GM18526 (cell line): ENCODE measurements around the gene CCDC167.

ENCODE experiments used
- POLR2A ChIP-seq: IDR thresholded peaks from 3 replicates; pipeline ENCODE4 v1.6.1; 2011; ENCODE audit not compliant: insufficient read length; ENCODE audit errors: extremely low read depth

The CCDC167 gene

GRCh38 chr6:37535759-37536490 is 36.2 kb upstream of the CCDC167 start:
- TF ChIP-seq POLR2A = no peak

DNA sequence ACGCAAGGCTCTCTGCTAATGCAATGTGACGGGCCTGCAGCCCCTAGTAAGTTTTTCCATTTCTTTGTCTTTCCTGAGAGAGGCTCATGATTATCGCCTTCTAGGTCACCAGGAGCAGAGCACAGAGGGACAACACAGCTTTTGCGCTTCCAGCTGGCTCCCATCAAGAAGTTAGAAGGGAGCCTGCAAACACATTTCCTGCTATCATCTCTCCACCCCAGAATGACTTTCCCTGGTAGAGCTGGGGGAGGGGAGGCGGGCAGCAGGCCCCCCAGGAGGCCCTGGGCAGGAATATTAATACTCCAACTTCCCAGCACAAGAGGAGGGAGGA is 35.7 kb upstream of the CCDC167 start:
- no peak for TF ChIP-seq POLR2A

DNA sequence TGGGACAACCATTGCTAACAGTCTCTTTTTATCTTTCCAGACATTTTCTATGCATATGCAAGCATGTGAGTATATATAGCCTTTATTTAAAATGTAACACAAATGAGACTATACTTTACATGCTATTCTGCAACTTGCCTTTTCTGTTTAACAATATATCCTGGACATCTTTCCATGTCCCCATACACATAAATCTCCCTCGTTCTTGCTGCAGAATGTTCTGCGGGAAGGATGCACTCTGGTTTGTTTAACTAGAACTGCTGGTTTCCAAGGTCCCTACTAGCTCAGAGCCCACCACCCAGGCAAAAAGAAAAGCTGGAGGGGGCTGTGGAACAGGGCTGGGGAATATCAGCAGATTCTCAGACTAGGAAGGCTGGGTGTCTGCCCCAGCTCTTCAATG is 35.2 kb upstream of the CCDC167 start:
- TF ChIP-seq POLR2A = no peak

- no peak for TF ChIP-seq POLR2A
These were observed 32.4 kb upstream of the CCDC167 start for GRCh38 chr6:37532122-37532521.

DNA sequence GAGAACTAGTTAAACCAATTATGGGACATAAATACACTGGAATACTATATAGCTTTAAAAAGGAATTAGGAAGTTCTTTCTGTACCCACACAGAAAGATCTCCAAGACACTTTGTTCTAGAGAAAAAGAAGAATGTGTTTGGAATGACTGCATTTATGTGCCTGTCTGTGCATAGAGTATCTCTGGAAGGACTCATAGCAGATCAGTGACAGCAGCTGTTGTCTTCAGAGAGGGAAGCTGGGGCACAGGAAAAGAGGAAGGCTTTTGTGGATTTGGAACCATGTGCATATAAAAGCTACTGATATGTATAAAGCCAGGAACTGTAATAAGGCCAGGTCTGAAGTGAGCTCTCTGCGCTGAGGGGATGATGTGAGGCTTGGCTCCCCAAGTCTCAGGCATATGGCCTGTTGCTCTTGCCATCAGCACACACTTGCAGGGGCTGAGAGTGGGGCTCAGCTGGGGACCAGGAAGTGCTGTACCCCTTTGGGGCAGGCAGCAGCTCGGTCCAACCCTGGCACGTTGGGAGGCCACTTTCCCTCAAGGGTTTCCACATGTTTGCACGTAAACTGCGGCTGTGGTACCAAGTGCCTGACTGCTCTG is 31.8 kb upstream of the CCDC167 start:
- no peak for TF ChIP-seq POLR2A

GRCh38 chr6:37531026-37531425 is 31.3 kb upstream of the CCDC167 start:
- no peak for TF ChIP-seq POLR2A

DNA sequence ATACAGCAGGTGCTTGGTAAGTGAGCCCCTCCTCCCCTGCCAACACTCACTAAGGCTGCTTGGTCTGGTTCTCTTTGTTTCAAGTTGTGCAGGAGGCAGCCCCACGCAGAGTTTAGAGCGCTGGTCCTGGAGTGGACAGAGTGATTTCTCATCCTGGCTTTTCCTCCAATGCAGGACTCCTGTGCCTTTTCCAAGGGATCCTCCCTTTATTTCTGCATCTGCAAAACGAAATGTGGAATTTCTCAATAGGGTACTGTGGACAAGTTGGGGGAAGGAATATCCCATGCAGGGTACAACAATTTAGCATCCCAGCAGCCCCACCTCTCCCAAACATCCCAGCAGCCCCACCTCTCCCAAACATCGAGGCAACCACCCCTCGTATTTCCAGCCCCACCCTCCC is 30.6 kb upstream of the CCDC167 start:
- no peak for TF ChIP-seq POLR2A

GRCh38 chr6:37528541-37528940 is 28.8 kb upstream of the CCDC167 start:
- no peak for TF ChIP-seq POLR2A

DNA sequence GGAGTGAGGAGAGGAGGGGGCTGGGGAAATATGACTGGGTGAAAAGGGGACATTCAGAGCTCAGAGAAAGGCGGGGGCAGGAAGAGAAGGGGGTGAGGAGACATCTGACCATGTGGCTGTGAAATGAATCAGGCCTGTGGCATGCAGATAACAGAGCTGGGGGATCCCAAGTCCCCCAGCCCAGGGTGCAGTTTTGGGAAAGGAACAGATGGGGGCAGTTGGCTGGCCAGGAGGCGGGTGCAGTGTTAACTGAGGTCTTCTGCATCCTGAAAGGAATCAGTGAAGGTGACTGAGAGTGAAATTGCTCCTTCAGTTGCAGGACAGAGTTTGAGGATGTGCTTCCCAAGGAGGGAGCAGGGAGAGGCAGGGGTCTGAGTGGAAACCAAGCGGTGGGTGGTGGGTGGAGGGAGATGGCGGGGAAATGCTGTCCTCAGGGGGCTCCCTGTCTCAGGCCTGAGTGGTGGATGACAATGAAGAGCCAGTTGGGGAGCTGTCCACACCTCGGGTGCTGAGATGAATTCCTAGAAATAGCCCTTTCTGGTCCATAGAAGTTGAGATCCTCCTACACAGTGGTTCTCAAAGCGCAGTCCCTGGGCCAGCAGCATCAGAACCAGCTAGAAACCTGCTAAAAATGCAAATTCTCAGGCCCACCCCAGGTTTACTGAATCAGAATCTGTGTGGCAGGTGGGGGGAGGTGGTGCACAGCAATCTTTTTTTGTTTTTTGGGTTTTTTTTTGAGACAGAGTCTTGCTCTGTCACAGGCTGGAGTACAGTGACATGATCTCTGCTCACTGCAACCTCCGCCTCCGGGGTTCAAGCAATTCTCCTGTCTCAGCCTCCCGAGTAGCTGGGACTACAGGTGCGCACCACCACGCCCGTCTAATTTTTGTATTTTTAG is 26.0 kb upstream of the CCDC167 start:
- TF ChIP-seq POLR2A = no peak

- no peak for TF ChIP-seq POLR2A
These were observed 25.3 kb upstream of the CCDC167 start for GRCh38 chr6:37524970-37525318.

DNA sequence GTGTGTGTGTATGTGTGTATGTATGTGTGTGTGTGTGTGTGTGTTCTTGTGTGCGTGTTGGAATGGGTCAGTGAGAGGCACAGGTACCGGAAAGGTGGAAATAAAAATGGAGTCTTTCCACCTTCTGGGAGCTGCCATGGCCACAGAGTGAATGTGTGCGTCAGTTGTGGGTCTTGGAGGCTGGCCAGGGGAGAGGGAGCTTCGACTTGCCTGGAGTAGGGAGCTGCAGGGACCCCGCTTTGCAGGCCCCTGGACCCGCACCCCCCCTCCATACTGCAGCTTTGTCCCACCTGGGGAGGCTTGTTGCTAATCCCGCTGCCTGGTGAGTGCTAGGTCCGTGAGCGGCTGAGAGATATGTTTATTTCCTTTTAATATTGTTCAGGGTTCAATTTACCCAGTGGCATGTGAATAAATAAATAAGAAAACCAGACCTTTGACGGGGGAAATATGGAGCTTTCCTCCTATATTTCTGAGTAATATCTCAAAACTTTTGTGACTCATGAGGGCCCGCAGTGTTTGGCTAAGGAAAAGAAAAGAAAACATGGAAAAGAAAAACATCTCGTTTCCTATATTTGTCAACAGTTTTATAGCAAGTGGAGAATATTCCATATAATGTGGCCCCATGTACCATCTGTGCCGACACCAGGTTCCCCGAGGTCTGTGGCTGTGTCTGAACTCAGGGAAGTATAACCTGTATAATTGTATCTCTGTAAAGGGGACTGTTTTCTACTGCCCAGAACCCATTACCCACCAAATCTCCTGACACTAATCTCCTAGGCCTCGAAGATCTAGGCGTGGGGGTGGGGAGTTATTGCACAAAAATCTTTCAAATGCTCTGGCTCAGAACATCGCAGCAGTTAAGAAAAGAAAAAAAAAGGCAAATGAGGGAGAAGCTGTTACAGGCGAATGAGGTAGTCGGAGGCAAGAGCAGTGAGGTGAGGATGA is 24.6 kb upstream of the CCDC167 start:
- TF ChIP-seq POLR2A = no peak

DNA sequence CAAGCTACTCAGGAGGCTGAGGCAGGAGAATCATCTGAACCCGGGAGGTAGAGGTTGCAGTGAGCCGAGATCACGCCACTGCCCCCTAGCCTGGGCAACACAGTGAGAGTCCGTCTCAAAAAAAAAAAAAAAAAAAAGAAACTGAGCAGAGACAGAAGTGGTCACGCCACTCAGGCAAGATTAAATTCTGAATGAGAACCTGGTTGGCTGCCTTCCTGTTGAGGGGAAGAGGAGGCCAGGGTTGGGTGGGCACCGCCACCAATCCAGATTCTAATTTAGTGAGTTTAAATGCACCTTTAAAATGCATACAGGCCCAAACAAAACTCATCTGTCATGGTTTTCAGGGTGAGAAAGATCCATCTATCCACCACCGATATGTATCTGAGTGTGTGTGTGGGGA is 23.7 kb upstream of the CCDC167 start:
- no peak for TF ChIP-seq POLR2A

- no peak for TF ChIP-seq POLR2A
These were observed 23.1 kb upstream of the CCDC167 start for GRCh38 chr6:37522836-37523235.

DNA sequence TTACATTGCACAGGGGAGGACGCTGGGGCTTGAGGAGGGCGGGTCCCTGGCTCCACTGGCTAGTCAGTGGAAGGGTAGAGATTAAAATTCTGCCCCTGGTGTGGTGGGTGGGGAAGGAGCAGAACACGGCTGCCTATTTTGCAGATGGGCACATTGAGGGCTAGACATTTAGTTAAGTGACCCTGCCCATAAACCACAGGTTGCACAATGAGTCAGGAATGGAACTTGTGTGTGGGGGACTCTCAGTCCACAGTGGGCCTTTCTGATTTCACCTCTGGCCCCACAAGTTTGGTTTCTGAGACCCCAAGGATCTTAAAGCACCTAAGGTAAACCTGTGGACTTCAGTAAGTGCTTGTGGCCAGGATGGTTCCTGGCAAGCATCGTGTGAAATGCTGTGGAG is 22.0 kb upstream of the CCDC167 start:
- TF ChIP-seq POLR2A = no peak

- TF ChIP-seq POLR2A = no peak
These were observed 21.2 kb upstream of the CCDC167 start for GRCh38 chr6:37520926-37521325.
